OCI-LY7 (cell line): ENCODE results near the gene MN1.

ENCODE experiments used
- CTCF ChIP-seq: fragments of 200-600 bp; sonication (generic); conservative IDR thresholded peaks from 2 replicates; pipeline ENCODE4 v1.5.1; 2014; ENCODE audit warnings: mild to moderate bottlenecking, antibody characterized with exemption, low read length, moderate library complexity, mixed read lengths
- EZH2phosphoT487 ChIP-seq: fragments of 200-600 bp; sonication (generic); IDR thresholded peaks from 2 replicates; pipeline ENCODE4 v1.6.1; 2018; ENCODE audit warnings: low read depth, borderline replicate concordance, mild to moderate bottlenecking, mixed run types, antibody characterized with exemption, low read length, moderate library complexity, mixed read lengths

GRCh38 chr22:27766679-27767078 lies 34.9 kb downstream of the MN1 start:
- TF ChIP-seq CTCF (no peak), EZH2phosphoT487 (no peak)
